PC-9 (cell line): ENCODE data around the gene AKAIN1. TPM values are rescaled to one million over a fixed set of nuclear protein-coding genes. Genes with fewer than 3 reads are reported as not detected.

Source experiments
- BruUV-seq: library from RNA; stranded (reverse); fragments of 400-500 nt; replicated peaks from 2 replicates; lab custom pipeline; 2021; lab: Mats Ljungman, UMichigan
- CTCF ChIA-PET: fragments of 300-600 bp; sonication (Branson Sonifier 250); formaldehyde crosslinking; loops from one replicate; lab custom pipeline; 2022; ENCODE audit warnings: antibody characterized with exemption; lab: Charles Lee
- POLR2A ChIA-PET: fragments of 300-600 bp; sonication (Branson Sonifier 250); formaldehyde crosslinking; loops from one replicate; lab custom pipeline; 2022; ENCODE audit warnings: antibody characterized with exemption; ENCODE audit not compliant: unreplicated experiment; lab: Charles Lee
- DNase-seq, 2 experiments: peaks; one replicate each; pipeline versions ENCODE4 v3.0.0 to v3.0.0-alpha.2; 2015 to 2022; ENCODE audit warnings: mixed read lengths in 1 of 2
- H2AFZ ChIP-seq: fragments of 200-600 bp; sonication (generic); 2 replicates; pipeline ENCODE4 v1.8.1; 2017; ENCODE audit warnings: antibody characterized with exemption
- H3F3A ChIP-seq: fragments of 200-600 bp; sonication (generic); 2 replicates; pipeline ENCODE4 v1.8.1; 2017; ENCODE audit warnings: antibody characterized with exemption, mild to moderate bottlenecking, low read depth; ENCODE audit not compliant: insufficient read depth
- H3K27ac ChIP-seq: fragments of 200-600 bp; sonication (generic); 2 replicates; pipeline ENCODE4 v1.6.1; 2016; ENCODE audit warnings: mixed run types
- H3K27me3 ChIP-seq: fragments of 200-600 bp; sonication (generic); 2 replicates; pipeline ENCODE4 v1.6.1; 2016; ENCODE audit warnings: low read depth, mixed run types; ENCODE audit not compliant: insufficient read depth
- H3K36me3 ChIP-seq: fragments of 200-600 bp; sonication (generic); 2 replicates; pipeline ENCODE4 v1.6.1; 2016; ENCODE audit warnings: low read depth, mixed run types
- H3K4me1 ChIP-seq: fragments of 200-600 bp; sonication (generic); replicated peaks from 2 replicates; pipeline ENCODE4 v1.6.1; 2016; ENCODE audit warnings: mixed run types; ENCODE audit not compliant: insufficient read depth
- H3K4me2 ChIP-seq: fragments of 200-600 bp; sonication (generic); 2 replicates; pipeline ENCODE4 v1.6.1; 2017; ENCODE audit warnings: mixed run types
- H3K4me3 ChIP-seq: fragments of 200-600 bp; sonication (generic); 2 replicates; pipeline ENCODE4 v1.6.1; 2016; ENCODE audit warnings: mixed run types
- H3K79me2 ChIP-seq: fragments of 200-600 bp; sonication (generic); 2 replicates; pipeline ENCODE4 v1.6.1; 2017; ENCODE audit warnings: low read depth, mixed run types
- H3K9me2 ChIP-seq: fragments of 200-600 bp; sonication (generic); 2 replicates; pipeline ENCODE4 v1.8.1; 2017; ENCODE audit warnings: mild to moderate bottlenecking; ENCODE audit not compliant: insufficient read depth
- H3K9me3 ChIP-seq: fragments of 200-600 bp; sonication (generic); 2 replicates; pipeline ENCODE4 v1.8.1; 2016; ENCODE audit warnings: low read depth; ENCODE audit not compliant: insufficient read depth
- H4K20me1 ChIP-seq: fragments of 200-600 bp; sonication (generic); 2 replicates; pipeline ENCODE4 v1.8.1; 2017; ENCODE audit not compliant: insufficient read depth
- CTCF ChIP-seq: fragments of 200-600 bp; sonication (generic); conservative IDR thresholded peaks from 2 replicates; pipeline ENCODE4 v1.6.1; 2017; ENCODE audit warnings: mixed run types, antibody characterized with exemption, mild to moderate bottlenecking, moderate library complexity
- EZH2 ChIP-seq: fragments of 200-600 bp; sonication (generic); IDR thresholded peaks from 2 replicates; pipeline ENCODE4 v1.8.0; 2017; ENCODE audit warnings: antibody characterized with exemption, low read depth
- intact Hi-C: fragments of 100-400 bp; cut with micrococcal nuclease; formaldehyde crosslinking; loops from one replicate; pipeline ENCODE4 v1.10.0; 2022; ENCODE audit not compliant: unreplicated experiment
- total RNA-seq: library from RNA; stranded (reverse); gene quantifications from 2 replicates; pipeline ENCODE4 v1.2.3, GENCODE V29; 2021

AKAIN1 gene
- total RNA-seq, 1 experiment from 2014 or later: not detected

- Histone ChIP-seq H4K20me1 (no peaks in the 10 kb centered on the region), H3K79me2 (no peaks in the 10 kb centered on the region), H2AFZ (no peak overlapping the region), H3K27me3 (no peaks in the 10 kb centered on the region), H3K4me2 (no peak overlapping the region), H3K36me3 (no peaks in the 10 kb centered on the region), H3K9me3 (no peaks in the 10 kb centered on the region), H3F3A (no peaks in the 10 kb centered on the region; the same call in 1 of the 2 replicates), H3K4me3 (no peak overlapping the region), H3K4me1 (no peaks in the 10 kb centered on the region), H3K9me2 (no peaks in the 10 kb centered on the region; the same call in 1 of the 2 replicates), H3K27ac (no peak overlapping the region)
- BruUV-seq: no TSS peak
- intact Hi-C loops: loop anchor here (10.0 kb wide), 1 partner anchor 61 kb away; no protein-coding TSS in a partner anchor
- POLR2A ChIA-PET: no interaction called here
- TF ChIP-seq CTCF (no peak), EZH2 (no peak)
- CTCF ChIA-PET: no interaction called here
- DNase-seq: no peak
Observed at GRCh38 chr18:5104246-5104645, 92.8 kb downstream of the AKAIN1 start.

GRCh38 chr18:5103693-5104092 lies 93.4 kb downstream of the AKAIN1 start:
- no peaks in the 10 kb centered on the region; the same call in 1 of the 2 replicates for H3K9me2 ChIP-seq
- no peaks in the 10 kb centered on the region for H3K27me3 ChIP-seq
- intact Hi-C loops: loop anchor here (10.0 kb wide), 1 partner anchor 61 kb away; no protein-coding TSS in a partner anchor
- no TSS peak for BruUV-seq
- H3K4me2 ChIP-seq: no peak overlapping the region
- no peaks in the 10 kb centered on the region for H3F3A ChIP-seq
- ChIA-PET POLR2A (no interaction called here), CTCF (no interaction called here)
- no peaks in the 10 kb centered on the region for H3K4me1 ChIP-seq
- H3K36me3 ChIP-seq: no peaks in the 10 kb centered on the region
- DNase-seq: no peak
- no peaks in the 10 kb centered on the region for H3K79me2 ChIP-seq
- H3K9me3 ChIP-seq: no peaks in the 10 kb centered on the region
- H3K4me3 ChIP-seq: no peak overlapping the region
- no peak for TF ChIP-seq CTCF
- no peak for TF ChIP-seq EZH2
- H4K20me1 ChIP-seq: no peaks in the 10 kb centered on the region
- H3K27ac ChIP-seq: no peak overlapping the region
- H2AFZ ChIP-seq: no peak overlapping the region

GRCh38 chr18:5103286-5103685 lies 93.8 kb downstream of the AKAIN1 start:
- ChIA-PET POLR2A (no interaction called here), CTCF (no interaction called here)
- no peak overlapping the region for H2AFZ ChIP-seq
- H3F3A ChIP-seq: no peaks in the 10 kb centered on the region
- no peaks in the 10 kb centered on the region for H3K36me3 ChIP-seq
- TF ChIP-seq CTCF (no peak), EZH2 (no peak)
- no peaks in the 10 kb centered on the region for H3K27me3 ChIP-seq
- no peak overlapping the region for H3K4me2 ChIP-seq
- no peaks in the 10 kb centered on the region; the same call in 1 of the 2 replicates for H3K9me2 ChIP-seq
- H4K20me1 ChIP-seq: no peaks in the 10 kb centered on the region
- BruUV-seq: no TSS peak
- H3K79me2 ChIP-seq: no peaks in the 10 kb centered on the region
- no peaks in the 10 kb centered on the region for H3K4me1 ChIP-seq
- no peak for DNase-seq
- no peaks in the 10 kb centered on the region for H3K9me3 ChIP-seq
- no peak overlapping the region for H3K27ac ChIP-seq
- intact Hi-C loops: loop anchor here (10.0 kb wide), 1 partner anchor 62 kb away; no protein-coding TSS in a partner anchor
- no peak overlapping the region for H3K4me3 ChIP-seq
